Upper lobe of left lung (tissue), 4 donors: Measurements from ENCODE around the gene MZT2B.
"Not testable (repeated sequence)": the region's sequence is repeated elsewhere in the genome, so short reads cannot be mapped to it uniquely, and the experiment has no call there.

ENCODE experiments used
- CTCF ChIP-seq, 6 experiments: fragments of 450-650 bp in 4 of 6; fragments of 200-600 bp in 2 of 6; sonication (generic) in 2 of 6; IDR thresholded peaks; one replicate each; pipeline ENCODE4 v1.5.1; 2016 to 2019; ENCODE audit warnings: antibody characterized with exemption in 6 of 6
- POLR2A ChIP-seq, 4 donors: fragments of 450-650 bp; IDR thresholded peaks; one replicate each; pipeline ENCODE4 v1.5.1; 2016 to 2017; ENCODE audit warnings: antibody characterized with exemption in 4 of 4, mild to moderate bottlenecking in 2 of 4
- POLR2AphosphoS5 ChIP-seq, 2 donors: sonication (generic); formaldehyde crosslinking; IDR thresholded peaks; one replicate each; pipeline ENCODE4 v1.5.1; 2017; ENCODE audit warnings: antibody characterized with exemption in 2 of 2

GRCh38 chr2:130148515-130148914 is 33.5 kb upstream of the MZT2B start:
- TF ChIP-seq CTCF, POLR2A, POLR2AphosphoS5 (IDR thresholded peaks at IDR 0.05): not testable (repeated sequence)
